Testis (tissue), 3 donors: ENCODE data around the gene OBSCN. TPM values are rescaled to one million over a fixed set of nuclear protein-coding genes. Genes with fewer than 3 reads are reported as not detected.

Experiments
- DNase-seq: peaks from one replicate; pipeline ENCODE4 v3.0.0-alpha.2; 2019
- H3K27ac ChIP-seq, 2 donors: fragments of 200-600 bp; sonication (generic); one replicate each; pipeline ENCODE4 v1.5.1; 2019
- H3K27me3 ChIP-seq: fragments of 200-600 bp; sonication (generic); one replicate; pipeline ENCODE4 v1.5.1; 2019
- H3K36me3 ChIP-seq: fragments of 200-600 bp; sonication (generic); one replicate; pipeline ENCODE4 v1.5.1; 2017; ENCODE audit warnings: low read depth; ENCODE audit errors: missing control alignments
- H3K4me1 ChIP-seq: fragments of 200-600 bp; sonication (generic); one replicate; pipeline ENCODE4 v1.5.1; 2019
- H3K4me3 ChIP-seq, 2 donors: fragments of 200-600 bp; sonication (generic); one replicate each; pipeline ENCODE4 v1.5.1; 2017 to 2019
- H3K9me3 ChIP-seq: fragments of 200-600 bp; sonication (generic); one replicate; pipeline ENCODE4 v1.5.1; 2017
- POLR2A ChIP-seq: fragments of 450-650 bp; IDR thresholded peaks from one replicate; pipeline ENCODE4 v1.6.1; 2017; ENCODE audit warnings: antibody characterized with exemption, mild to moderate bottlenecking, moderate library complexity
- WGBS, 2 donors: methylation state at CpG; one replicate each; pipeline ENCODE4 v1.1.5; 2018; 5-methylcytosine and 5-hydroxymethylcytosine counted together
- intact Hi-C: fragments of 100-400 bp; cut with DNase I; formaldehyde crosslinking; loops from one replicate; pipeline ENCODE4 v1.15.1; 2023; ENCODE audit warnings: low total_unique reads
- polyA plus RNA-seq: library from polyadenylated mRNA; stranded (reverse); fragments of 350-450 nt; fragmentation: Illumina TruSeq; extraction: RNeasy Lipid Tissue Mini Kit (QIAGEN cat#74804); gene quantifications from one replicate; pipeline ENCODE4 v1.2.3, GENCODE V29; 2014; ENCODE audit warnings: low read depth, low replicate concordance; ENCODE audit not compliant: insufficient read depth
- total RNA-seq, 2 donors: library from RNA; depleted of rRNA; stranded (reverse); fragments of >200 nt; gene quantifications; one replicate each; pipeline ENCODE4 v1.2.3, GENCODE V29; 2016
- TF ChIP-seq, protein P1 (sequence below), 3 experiments: fragments of 450-650 bp in 2 of 3; fragments of 200-600 bp in 1 of 3; sonication (generic) in 1 of 3; IDR thresholded peaks; one replicate each; pipeline ENCODE4 v1.5.1; 2016 to 2019; ENCODE audit warnings: antibody characterized with exemption in 3 of 3, mild to moderate bottlenecking in 2 of 3, moderate library complexity in 1 of 3

The OBSCN gene
- total and polyA plus RNA-seq, 3 donors from 2014 or later, result 8.3 to 30.0 (median 28.6) TPM

- Histone ChIP-seq H3K4me3 (no peak overlapping the region), H3K36me3 (no peaks in the 10 kb centered on the region), H3K27ac (no peak overlapping the region), H3K4me1 (no peaks in the 10 kb centered on the region), H3K27me3 (no peaks in the 10 kb centered on the region), H3K9me3 (no peaks in the 10 kb centered on the region)
- DNase-seq, result no peak
- intact Hi-C loops, result no loop called here
- WGBS, 2 donors, result 98% methylated on average over 7 of the region's 8 CpGs; no CpG with 5 or more reads in 1 of the 2 donors
- TF ChIP-seq POLR2A, result no peak
- TF ChIP-seq, protein P1, sequence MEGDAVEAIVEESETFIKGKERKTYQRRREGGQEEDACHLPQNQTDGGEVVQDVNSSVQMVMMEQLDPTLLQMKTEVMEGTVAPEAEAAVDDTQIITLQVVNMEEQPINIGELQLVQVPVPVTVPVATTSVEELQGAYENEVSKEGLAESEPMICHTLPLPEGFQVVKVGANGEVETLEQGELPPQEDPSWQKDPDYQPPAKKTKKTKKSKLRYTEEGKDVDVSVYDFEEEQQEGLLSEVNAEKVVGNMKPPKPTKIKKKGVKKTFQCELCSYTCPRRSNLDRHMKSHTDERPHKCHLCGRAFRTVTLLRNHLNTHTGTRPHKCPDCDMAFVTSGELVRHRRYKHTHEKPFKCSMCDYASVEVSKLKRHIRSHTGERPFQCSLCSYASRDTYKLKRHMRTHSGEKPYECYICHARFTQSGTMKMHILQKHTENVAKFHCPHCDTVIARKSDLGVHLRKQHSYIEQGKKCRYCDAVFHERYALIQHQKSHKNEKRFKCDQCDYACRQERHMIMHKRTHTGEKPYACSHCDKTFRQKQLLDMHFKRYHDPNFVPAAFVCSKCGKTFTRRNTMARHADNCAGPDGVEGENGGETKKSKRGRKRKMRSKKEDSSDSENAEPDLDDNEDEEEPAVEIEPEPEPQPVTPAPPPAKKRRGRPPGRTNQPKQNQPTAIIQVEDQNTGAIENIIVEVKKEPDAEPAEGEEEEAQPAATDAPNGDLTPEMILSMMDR (IDR thresholded peaks at IDR 0.05), result no peak
Observed at GRCh38 chr1:228207381-228207810, 448 bp upstream of the OBSCN start.

DNA sequence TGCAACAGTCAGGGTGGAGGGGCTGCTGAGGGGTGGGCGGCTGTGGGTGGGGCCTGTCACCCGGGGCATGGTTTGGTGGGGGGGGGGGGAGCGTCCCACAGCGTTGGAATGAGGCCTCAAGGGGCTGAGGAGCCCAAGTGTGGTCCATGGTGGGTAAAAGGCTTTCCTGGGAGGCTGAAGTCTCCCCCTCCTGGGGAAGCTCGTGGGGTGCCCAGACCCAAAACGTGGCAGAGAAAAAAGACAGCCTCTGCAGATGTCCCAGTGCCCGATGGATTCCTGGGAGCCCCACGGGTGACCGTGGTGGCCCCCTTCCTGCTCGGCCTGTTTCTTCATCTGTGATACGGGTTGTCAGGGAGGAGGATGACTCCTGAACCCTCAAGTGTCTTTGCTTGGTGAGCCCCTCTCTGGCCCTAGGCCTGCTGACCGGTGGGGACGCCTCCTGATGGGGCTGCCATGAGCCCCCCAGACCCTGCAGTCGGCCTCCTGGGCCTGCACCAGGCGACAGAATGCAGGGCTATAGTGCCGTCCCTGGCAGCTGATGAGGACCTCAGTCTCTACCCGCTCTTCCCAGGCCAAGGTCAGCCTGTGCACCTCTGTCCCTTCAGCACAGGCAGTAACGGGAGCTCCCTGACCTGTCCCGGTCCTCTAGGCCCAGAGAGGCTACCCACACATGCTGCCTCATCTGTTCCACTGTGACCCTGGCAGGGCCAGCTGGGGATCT is 1.1 kb downstream of the OBSCN start:
- WGBS, 2 donors, result 75 to 83% methylated on average over 10 to 19 of the region's 19 CpGs
- no peak overlapping the region for H3K27ac ChIP-seq
- H3K27me3 ChIP-seq, result no peaks in the 10 kb centered on the region
- no peak for DNase-seq
- H3K4me3 ChIP-seq, result no peak overlapping the region
- H3K9me3 ChIP-seq, result no peaks in the 10 kb centered on the region
- H3K4me1 ChIP-seq, result no peaks in the 10 kb centered on the region
- intact Hi-C loops, result no loop called here
- H3K36me3 ChIP-seq, result no peaks in the 10 kb centered on the region
- no peak for TF ChIP-seq POLR2A
- TF ChIP-seq, protein P1 (IDR thresholded peaks at IDR 0.05), result no peak

GRCh38 chr1:228209657-228210056 is 1.8 kb downstream of the OBSCN start:
- no peaks in the 10 kb centered on the region for H3K27me3 ChIP-seq
- intact Hi-C loops, result no loop called here
- no peaks in the 10 kb centered on the region for H3K9me3 ChIP-seq
- H3K4me3 ChIP-seq, result no peak overlapping the region
- TF ChIP-seq, protein P1 (IDR thresholded peaks at IDR 0.05), result no peak
- no peak for TF ChIP-seq POLR2A
- H3K36me3 ChIP-seq, result no peaks in the 10 kb centered on the region
- 81% methylated on average over 3 of the region's 3 CpGs for WGBS, 2 donors
- no peak for DNase-seq
- no peaks in the 10 kb centered on the region for H3K4me1 ChIP-seq
- H3K27ac ChIP-seq, result no peak overlapping the region

DNA sequence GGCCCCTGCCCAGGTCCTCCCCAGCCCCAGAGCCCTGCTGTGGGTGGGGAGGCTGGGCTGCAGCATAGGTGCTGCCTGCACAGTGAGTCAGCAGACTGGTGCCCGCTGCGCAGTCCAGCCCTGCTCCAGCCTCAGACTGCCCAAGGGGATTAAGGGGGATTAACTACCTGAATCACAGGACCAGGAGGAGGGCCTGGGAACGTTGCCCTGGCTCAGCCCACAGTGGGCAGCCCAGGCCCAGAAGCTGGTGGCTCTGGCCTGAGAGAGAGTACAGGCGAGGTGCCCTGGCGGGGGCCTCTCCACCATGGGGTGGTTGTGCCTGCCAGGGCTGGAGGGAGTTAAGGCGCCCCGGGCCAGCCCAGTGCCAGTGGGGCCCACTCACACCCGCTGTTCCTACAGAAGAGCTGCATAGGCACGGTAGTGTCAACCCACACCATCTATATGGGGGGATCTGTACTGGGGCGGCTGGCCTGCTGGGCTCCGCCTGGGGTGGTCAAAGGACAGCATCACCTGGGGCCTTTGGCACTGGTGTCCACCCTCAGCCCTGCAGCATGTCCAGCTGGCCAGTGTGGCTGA is 2.3 kb downstream of the OBSCN start:
- H3K4me3 ChIP-seq, result no peak overlapping the region
- no peaks in the 10 kb centered on the region for H3K27me3 ChIP-seq
- H3K4me1 ChIP-seq, result no peaks in the 10 kb centered on the region
- intact Hi-C loops, result no loop called here
- no peak overlapping the region for H3K27ac ChIP-seq
- DNase-seq, result no peak
- no peaks in the 10 kb centered on the region for H3K9me3 ChIP-seq
- no peak for TF ChIP-seq POLR2A
- TF ChIP-seq, protein P1 (IDR thresholded peaks at IDR 0.05), result no peak
- WGBS, 2 donors, result 97 to 100% methylated on average over 2 to 10 of the region's 11 CpGs
- no peaks in the 10 kb centered on the region for H3K36me3 ChIP-seq
